AG04449 (cell line): ENCODE data around the gene IRGM.

Experiments used
- CTCF ChIA-PET: fragments of 350-600 bp; formaldehyde crosslinking; extraction: SDS; loops from one replicate; lab custom pipeline; 2021; ENCODE audit warnings: antibody characterized with exemption; lab: Yijun Ruan, JAX
- POLR2A ChIA-PET: fragments of 400-600, 350-600 bp; formaldehyde crosslinking; extraction: SDS; loops from one replicate; lab custom pipeline; 2020; ENCODE audit warnings: antibody characterized with exemption, inconsistent platforms; lab: Yijun Ruan, JAX
- DNase-seq: peaks from one replicate; pipeline ENCODE4 v3.0.0-alpha.2; 2010; ENCODE audit warnings: low read depth, low spot score
- H3K4me3 ChIP-seq: 2 replicates; pipeline ENCODE4 v1.5.1; 2011; ENCODE audit warnings: low read depth, mild to moderate bottlenecking, control low read depth, low read length
- TF ChIP-seq, protein P1 (sequence below): IDR thresholded peaks from one replicate; pipeline ENCODE4 v1.5.1; 2011; ENCODE audit warnings: mild to moderate bottlenecking, moderate library complexity, low read length, control low read depth, inconsistent platforms; ENCODE audit not compliant: insufficient read depth; ENCODE audit errors: missing control alignments

IRGM gene

GRCh38 chr5:150879358-150879757, 33.0 kb downstream of the IRGM start:
- TF ChIP-seq, protein P1, sequence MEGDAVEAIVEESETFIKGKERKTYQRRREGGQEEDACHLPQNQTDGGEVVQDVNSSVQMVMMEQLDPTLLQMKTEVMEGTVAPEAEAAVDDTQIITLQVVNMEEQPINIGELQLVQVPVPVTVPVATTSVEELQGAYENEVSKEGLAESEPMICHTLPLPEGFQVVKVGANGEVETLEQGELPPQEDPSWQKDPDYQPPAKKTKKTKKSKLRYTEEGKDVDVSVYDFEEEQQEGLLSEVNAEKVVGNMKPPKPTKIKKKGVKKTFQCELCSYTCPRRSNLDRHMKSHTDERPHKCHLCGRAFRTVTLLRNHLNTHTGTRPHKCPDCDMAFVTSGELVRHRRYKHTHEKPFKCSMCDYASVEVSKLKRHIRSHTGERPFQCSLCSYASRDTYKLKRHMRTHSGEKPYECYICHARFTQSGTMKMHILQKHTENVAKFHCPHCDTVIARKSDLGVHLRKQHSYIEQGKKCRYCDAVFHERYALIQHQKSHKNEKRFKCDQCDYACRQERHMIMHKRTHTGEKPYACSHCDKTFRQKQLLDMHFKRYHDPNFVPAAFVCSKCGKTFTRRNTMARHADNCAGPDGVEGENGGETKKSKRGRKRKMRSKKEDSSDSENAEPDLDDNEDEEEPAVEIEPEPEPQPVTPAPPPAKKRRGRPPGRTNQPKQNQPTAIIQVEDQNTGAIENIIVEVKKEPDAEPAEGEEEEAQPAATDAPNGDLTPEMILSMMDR, result no peak
- no peak overlapping the region for H3K4me3 ChIP-seq
- POLR2A ChIA-PET, result no interaction called here
- CTCF ChIA-PET, result no interaction called here
- DNase-seq, result no peak

DNA sequence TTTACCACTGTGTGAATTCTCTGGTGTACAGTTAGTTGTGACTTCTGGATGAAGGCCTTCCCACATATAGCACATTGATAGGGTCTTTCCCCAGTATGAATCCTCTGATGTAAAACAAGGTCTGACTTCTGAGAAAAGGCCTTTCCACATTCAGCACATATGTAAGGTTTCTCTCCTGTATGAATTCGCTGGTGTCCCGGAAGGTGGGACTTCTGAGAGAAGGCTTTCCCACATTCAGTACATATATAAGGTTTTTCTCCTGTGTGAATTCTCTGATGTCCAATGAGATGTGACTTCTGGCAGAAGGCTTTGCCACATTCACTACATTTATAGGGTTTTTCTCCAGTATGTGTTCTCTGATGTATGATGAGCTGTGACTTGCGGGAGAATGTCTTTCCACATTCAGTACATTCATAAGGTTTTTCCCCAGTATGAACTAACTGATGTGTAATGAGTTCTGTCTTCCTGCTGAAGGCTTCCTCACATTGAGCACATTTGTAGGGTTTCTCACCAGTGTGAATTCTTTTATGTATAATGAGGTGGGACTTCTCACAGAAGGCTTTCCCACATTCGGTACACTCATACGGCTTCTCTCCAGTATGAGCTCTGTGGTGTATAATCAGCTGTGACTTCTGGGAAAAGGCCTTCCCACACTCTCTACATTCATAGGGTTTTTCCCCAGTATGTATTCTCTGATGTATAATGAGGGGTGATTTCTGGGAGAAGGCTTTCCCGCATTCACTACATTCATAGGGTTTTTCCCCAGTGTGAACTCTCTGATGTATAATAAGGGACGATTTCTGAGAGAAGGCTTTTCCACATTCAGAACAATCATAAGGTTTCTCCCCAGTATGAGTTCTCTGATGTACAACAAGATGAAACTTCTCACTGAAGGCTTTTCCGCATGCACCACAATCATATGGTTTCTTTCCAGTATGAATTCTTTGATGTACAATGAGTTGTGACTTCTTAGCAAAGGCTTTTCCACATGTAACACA, 49.4 kb downstream of the IRGM start:
- ChIA-PET CTCF (no interaction called here), POLR2A (no interaction called here)
- DNase-seq, result no peak
- TF ChIP-seq, protein P1, result no peak
- no peak overlapping the region for H3K4me3 ChIP-seq
